Esophagus squamous epithelium (tissue), 4 donors: Measurements from ENCODE around the gene CCDC152.

Experiments
- CTCF ChIP-seq, 6 experiments: fragments of 450-650 bp in 4 of 6; fragments of 200-600 bp in 2 of 6; sonication (generic) in 2 of 6; IDR thresholded peaks; one replicate each; pipeline ENCODE4 v1.5.1; 2016 to 2019; ENCODE audit warnings: antibody characterized with exemption in 6 of 6, mild to moderate bottlenecking in 4 of 6, moderate library complexity in 4 of 6
- POLR2A ChIP-seq, 4 donors: fragments of 450-650 bp; IDR thresholded peaks; one replicate each; pipeline ENCODE4 v1.6.1; 2017; ENCODE audit warnings: antibody characterized with exemption in 4 of 4, mild to moderate bottlenecking in 4 of 4, moderate library complexity in 3 of 4

DNA sequence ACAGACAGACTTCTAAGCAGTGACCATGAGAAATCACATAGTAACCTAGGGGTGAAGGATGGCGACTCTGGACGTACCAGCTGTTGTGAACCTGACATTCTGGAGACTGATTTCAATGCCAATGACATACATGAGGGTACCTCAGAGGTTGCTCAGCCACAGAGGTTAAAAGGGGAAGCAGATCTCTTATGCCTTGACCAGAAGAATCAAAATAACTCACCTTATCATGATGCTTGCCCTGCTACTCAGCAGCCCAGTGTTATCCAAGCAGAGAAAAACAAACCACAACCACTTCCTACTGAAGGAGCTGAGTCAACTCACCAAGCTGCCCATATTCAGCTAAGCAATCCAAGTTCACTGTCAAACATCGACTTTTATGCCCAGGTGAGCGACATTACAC is 38.0 kb upstream of the CCDC152 start:
- TF ChIP-seq CTCF (IDR thresholded peaks at IDR 0.05) (no peak), POLR2A (IDR thresholded peaks at IDR 0.05) (no peak)
